ENCODE results near the gene WDR90.

WDR90 gene

DNA sequence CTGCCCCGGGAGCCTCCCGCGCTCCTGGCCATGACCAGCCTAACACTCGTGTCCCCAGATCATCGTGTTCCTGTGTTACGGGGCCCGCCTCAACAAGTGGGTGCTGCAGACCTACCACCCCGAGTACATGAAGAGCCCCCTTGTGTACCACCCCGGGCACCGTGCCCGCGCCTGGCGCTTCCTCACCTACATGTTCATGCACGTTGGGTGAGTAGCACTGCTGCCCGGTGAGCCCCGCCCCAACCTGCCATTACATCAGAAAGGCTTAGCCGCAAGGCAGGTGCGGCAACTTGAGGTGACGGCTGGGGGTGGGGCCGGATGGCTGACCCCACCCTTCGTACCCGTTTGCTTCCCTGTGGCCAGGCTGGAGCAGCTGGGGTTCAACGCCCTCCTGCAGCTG, 27.7 kb downstream of the WDR90 start:
- DNase-seq (ENCODE audit: low spot score) = no peak

GRCh38 chr16:677316-678190, 28.4 kb downstream of the WDR90 start:
- DNase-seq (ENCODE audit: low spot score) = no peak

- no peak for DNase-seq (ENCODE audit: low spot score)
These were observed 29.2 kb downstream of the WDR90 start for GRCh38 chr16:678209-678857.

DNA sequence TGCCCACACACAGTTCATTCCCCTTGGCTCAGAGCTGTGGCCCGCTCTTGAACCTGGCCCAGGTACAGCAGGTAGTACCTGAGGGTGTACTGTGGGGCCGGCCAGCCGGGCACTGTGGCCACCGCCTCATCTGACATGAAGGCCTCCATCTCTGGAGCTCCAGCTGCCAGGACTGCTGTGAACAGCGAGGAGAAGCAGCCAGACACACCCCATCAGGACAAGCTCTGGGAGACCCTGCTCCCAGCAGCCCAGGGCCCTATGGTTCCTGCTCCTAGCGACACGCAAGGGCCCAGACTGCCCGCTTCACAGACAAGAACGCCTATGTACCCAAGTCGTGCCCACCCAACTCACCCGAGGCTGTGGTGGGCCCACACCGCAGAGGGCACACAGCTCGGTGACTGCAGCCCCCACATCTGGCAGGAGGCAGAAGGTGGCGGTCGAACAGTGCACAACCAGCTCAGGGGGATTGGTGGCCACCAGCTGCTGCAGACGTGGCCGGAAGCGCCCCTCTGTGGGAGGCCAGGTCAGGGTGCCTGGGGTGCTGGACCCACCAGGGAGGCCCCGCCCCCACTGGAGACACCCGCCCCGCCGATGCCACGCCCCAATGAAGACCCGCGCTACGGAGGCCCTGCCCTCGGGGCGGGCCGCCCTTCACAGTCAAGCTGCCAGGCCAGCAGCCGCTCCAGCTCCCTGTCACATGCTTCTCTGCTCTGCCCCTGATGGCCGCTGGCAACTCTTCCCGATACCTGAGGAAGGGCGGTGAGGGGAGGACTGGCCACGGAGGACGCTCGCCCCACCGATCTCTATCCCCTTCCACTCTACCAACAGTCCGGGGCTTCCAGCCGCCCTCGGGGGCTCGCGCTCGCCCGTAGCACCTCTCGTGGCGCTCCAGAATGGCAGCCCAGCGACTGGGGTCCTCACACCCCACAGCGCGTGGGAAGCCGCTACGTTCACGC, 30.0 kb downstream of the WDR90 start:
- peak; percentile 79 for DNase-seq (ENCODE audit: low spot score)

GRCh38 chr16:679814-680624, 30.9 kb downstream of the WDR90 start, which contains the start of gene STUB1:
Gene STUB1 (plus strand): TSS chr16:680410. CDS start chr16:680526, 116 bp downstream.
- DNase-seq (ENCODE audit: low spot score) = peak; percentile 90

DNA sequence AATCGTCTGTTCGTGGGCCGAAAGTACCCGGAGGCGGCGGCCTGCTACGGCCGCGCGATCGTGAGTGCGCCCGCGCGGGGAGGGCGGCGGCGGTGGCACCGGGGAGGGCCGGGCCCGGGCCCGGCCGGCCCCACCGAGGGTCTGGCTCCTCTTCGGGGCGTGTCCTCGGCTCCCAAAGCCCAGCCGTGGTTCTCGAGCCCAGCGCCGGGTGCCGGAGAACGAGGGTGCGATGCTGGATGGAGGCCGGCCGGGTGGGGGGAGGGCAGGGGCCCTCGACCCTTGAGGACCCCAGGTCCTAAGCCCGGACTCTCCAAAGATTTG, 31.4 kb downstream of the WDR90 start:
- no peak for DNase-seq (ENCODE audit: low spot score)

DNA sequence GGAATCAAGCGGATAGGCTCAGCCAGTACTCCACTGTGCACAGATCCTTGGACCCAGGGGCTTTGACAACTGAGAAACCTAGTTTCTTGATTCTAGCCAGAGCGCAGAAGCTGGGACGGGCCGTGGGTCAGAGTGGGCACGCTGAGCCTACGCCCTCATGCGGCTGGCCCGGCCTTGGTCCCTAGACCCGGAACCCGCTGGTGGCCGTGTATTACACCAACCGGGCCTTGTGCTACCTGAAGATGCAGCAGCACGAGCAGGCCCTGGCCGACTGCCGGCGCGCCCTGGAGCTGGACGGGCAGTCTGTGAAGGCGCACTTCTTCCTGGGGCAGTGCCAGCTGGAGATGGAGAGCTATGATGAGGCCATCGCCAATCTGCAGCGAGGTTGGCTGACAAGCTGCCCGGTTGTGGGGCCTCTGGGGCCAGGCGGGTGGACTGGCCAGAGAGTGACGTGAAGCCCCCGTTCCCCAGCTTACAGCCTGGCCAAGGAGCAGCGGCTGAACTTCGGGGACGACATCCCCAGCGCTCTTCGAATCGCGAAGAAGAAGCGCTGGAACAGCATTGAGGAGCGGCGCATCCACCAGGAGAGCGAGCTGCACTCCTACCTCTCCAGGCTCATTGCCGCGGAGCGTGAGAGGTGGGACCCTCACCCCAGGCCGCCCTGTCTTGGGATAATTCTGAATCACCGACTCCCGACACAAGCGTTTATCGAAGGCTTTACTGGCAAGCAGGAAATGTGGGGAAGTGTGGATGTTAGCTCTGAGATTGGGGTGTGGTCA, 32.0 kb downstream of the WDR90 start:
- peak; percentile 52 for DNase-seq (ENCODE audit: low spot score)

GRCh38 chr16:681746-682427, 32.7 kb downstream of the WDR90 start:
- no peak for DNase-seq (ENCODE audit: low spot score)

DNA sequence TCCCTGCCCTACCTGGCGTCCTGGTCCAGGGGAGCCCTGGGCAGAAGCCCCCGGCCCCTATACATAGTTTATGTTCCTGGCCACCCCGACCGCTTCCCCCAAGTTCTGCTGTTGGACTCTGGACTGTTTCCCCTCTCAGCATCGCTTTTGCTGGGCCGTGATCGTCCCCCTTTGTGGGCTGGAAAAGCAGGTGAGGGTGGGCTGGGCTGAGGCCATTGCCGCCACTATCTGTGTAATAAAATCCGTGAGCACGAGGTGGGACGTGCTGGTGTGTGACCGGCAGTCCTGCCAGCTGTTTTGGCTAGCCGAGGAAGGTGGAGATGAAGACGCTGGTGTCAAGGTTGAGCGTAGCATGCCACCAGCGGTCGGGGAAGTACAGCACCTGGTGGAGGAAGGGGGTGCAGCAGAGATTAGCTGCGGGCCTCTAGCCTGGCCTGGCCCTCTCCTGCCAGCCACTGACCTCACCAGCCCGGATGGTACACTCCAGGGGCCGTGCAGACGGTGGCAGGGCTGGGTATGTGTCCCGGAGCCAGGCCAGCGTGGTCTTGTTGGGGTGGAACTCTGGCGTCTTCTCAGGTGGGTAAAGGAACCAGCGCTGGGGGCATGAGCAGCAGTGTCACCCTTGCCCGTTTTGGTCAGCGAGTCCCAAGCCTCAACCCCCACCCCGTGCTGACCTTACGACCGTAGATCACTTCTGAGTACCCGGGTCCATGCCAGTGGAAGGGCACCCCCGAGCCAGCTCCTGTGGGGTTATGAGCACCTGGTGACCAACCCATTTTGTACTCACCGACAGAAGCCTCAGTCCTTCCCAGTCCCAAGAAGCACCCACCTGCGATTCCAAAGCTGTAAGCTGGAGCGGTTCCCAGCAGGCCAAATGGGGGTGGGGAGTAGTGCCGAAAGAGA, 33.6 kb downstream of the WDR90 start:
- no peak for DNase-seq (ENCODE audit: low spot score)

- no peak for DNase-seq (ENCODE audit: low spot score)
These were observed 34.4 kb downstream of the WDR90 start for GRCh38 chr16:683396-684070.

DNA sequence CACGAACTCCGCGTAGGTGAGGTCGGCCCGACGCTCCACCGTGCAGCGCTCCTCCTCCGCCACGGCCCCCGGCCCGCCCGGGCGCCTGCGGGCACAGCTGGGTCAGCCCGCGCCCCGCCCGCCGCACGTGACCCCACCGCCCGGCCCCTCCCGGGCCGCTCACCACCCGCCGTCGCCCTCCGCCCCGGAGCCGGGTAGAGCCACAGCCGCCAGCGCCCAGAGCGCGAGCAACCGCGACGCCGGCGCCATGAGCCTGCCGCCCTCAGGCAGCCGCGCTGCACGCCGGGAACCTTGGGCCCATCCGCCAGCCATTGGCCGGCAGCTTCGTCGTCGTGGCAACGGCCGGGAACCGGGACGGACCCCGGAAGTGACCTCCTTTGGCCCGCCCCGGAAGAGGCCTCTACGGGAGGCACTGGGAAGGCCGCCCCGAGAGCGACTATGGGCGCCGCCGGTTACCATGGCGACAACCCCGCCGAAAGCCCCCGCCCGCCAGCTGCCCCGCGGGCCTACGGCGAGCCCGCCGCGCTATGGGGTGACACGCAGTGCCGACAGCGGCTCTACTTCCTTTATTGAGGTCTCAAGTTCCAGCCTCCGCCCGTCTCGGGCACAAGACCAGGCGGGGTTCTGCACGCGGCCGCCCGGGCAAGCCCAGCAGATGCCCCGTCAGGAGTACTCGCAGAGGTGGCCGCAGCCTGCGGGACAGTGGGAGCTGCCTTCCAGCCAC, 35.1 kb downstream of the WDR90 start, which contains the start of gene JMJD8:
Gene JMJD8 (minus strand): TSS at position 264 of the 724 bp plus-strand sequence. CDS start 15 bp downstream, at position 249.
- DNase-seq (ENCODE audit: low spot score) = peak; percentile 96

DNA sequence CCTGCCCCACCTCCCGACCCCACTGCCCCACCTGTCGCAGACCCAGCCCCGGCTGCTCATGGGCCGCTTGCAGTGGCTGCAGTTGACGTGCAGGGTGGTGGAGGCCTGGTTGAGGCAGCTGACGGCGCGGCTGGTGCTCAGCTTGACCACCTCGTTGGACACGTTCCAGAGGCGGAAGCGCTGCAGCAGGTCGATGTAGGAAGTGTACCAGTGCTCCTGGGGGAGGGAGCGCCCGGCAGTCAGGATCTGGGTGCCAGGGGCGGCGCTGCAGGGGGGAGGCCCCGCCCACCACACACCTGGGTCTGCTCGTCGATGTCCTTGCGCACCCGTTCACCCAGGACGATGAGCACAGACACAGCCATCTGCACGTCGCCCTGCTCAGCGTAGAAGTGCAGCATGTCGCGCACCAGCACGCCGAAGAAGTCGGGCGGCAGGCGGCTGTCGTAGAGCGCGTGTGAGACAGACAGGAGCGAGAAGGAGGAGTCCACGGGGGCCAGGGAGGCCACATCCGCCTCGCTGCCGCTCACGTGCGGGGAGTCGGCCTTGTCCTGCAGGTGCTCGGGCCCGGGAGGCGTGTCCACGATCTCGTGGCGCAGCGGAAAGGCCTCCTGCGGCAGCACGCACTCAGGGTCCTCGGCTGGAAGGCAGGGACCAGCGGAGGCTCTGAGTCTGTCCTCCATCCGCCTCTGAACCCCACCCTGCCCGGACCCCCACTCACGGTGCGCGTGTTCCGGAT, 36.0 kb downstream of the WDR90 start:
- no peak for DNase-seq (ENCODE audit: low spot score)

GRCh38 chr16:685967-686366, 36.8 kb downstream of the WDR90 start:
- DNase-seq (ENCODE audit: low spot score) = no peak

- no peak for DNase-seq (ENCODE audit: low spot score)
These were observed 37.5 kb downstream of the WDR90 start for GRCh38 chr16:686459-687260.

GRCh38 chr16:687499-687898, 38.3 kb downstream of the WDR90 start:
- DNase-seq (ENCODE audit: low spot score) = no peak
